ENCODE measurements around the gene PTPRK. TPM values are rescaled to one million over a fixed set of nuclear protein-coding genes. Genes with fewer than 3 reads are reported as not detected.

Gene PTPRK
- polyA plus RNA-seq, 3 donors, result 52.1 to 55.4 (median 54.4) TPM

DNA sequence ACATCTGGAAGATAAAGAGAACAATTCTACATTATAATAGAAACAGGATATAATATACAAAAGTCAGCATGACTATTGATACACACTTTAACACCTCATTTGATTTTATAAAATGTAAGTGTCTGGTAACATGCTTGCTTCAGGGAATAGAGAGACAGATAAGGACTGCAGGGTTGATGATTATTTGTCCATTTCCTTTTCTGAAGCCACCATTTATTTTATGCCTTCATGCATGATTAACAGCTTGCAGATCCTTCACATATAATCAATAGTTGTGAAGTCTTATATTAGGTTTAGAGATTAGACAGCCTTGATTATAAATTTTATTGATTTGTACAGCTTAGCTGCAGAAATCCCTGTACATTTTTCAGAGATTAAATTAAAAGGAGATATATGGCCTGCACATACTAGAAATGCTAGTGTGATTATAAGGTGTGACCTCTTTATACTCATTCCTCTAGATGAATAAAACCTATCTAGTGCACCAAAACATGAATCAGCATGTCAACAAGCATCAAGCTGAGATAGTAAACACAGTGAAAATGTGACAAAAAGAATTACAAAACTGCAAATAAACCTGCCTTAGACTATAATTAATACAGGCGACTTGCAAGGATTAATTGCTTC, 420.7 kb downstream of the PTPRK start:
- DNase-seq (ENCODE audit: extremely low read depth in 1 of 11, low read depth in 9 of 11, low spot score in 4 of 11), result no peak

DNA sequence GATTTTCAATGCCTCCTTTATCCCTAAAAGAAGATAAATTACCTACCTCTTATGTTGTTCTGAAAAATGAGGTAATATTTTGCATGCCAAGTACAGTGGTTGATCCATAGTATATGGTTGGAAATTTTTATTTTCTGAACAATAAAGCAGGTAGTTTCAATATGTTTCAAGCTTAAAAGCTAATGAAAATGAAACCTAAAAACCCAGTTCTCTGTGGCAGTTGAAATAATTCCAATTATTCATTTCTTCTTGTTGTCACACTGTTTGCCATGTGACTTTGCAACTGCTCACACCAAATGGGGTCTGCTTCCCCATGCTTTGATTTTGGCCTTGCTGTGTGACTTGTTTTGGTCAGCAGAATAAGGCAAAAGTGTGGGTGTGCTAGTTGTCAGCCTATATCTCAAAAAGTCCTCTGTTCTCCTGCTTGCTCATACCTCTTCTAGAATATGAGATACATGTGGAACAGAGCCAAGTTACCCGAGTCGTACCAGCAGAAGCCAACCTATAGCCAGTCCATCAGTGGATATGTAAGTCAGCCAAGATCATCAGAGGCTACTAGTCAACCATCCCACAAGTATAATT, 422.3 kb downstream of the PTPRK start:
- DNase-seq (ENCODE audit: extremely low read depth in 1 of 11, low read depth in 9 of 11, low spot score in 4 of 11), result no peak

DNA sequence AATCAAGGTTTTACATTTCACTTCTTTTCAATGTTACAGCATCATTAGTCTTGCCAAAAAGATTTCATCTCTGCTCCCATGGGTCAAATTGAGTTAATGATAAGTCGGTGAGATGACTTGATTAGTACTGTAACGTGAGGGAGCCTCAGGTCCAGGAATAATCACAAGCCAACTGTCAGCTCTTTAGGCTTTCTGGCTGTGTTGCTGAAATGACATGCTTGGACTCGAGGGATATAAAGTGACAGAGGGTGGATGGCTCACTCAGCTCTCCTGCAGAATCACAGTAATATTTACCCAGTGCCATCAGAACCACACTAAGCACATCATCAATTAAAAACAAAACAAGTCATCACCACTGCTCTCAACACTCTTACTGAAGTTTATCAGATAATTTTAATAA, 423.4 kb downstream of the PTPRK start:
- no peak for DNase-seq (ENCODE audit: extremely low read depth in 1 of 11, low read depth in 9 of 11, low spot score in 4 of 11)

DNA sequence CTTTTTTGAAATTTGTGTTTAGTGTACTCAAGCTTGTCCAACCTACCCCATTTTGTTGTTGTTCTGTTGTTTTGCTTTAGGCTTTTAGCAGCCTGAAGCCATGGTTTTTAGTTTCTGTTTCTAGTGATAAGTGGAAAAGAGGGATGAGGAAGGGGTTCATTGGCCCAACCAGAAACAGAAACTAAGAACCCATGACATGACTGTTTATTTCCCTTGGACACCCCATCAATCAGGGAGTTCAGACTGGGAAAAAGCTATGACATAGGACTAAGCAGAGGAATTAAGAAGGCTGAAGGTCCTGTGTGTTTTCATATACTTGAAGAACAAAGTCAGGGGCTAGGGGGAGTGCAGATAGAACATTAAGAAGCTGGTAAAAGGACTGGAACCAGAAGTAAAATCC, 425.0 kb downstream of the PTPRK start:
- DNase-seq (ENCODE audit: extremely low read depth in 1 of 11, low read depth in 9 of 11, low spot score in 4 of 11), result no peak

DNA sequence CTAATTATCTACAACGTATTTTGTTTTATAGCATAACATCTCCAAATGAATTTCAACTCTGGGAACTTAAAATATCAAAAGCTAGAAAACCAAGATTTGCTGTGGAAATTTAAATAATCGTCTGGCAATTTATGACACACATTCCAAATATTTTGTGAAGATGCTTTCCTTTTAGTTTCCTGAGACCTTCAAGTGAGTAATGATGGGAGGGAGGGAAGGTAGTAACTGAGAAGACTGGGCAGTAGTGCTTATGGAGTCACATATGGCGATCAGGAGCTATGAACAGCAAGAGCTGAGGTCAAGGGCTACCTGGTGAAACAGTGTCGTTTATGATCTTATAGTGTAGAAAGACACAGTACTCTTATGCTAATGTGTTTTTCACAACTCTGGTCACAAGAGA, 441.4 kb downstream of the PTPRK start:
- DNase-seq (ENCODE audit: extremely low read depth in 1 of 11, low read depth in 9 of 11, low spot score in 4 of 11), result no peak

DNA sequence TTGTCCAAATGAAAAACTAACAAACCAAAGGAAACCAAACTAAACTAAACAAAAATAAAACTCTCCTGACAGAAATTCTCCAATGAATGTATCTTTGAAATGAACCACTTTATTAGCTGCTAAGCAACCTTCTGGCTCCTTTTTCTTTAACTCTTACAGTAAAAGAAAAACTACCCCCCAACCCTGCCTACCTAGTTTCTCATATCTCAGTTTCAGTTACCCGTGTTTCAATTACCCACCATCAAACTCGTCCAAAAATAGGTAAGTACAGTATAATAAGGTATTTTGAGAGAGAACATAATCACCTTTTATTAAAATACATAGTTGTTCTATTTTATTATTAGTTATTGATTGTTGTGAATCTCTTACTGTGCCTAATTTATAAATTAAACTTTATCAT, 442.1 kb downstream of the PTPRK start:
- DNase-seq (ENCODE audit: extremely low read depth in 1 of 11, low read depth in 9 of 11, low spot score in 4 of 11), result no peak

DNA sequence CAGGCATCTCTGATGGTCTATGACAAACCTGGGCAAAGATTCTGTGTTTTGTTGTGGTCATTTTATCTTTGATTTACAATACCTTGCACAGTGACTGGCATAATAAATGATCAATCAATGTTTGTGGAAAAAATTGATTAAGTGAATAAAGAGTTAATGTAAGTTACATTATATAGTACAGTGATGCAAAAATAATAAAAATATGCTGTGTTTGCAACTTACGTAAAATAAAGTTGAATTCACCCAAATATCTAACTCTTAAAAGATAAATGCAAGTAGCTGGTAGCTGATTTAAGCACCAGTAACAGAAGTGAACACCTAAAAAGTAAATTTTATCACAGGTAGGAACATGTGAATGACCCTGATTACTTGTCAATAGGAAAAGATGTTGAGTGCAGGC, 443.6 kb downstream of the PTPRK start:
- DNase-seq (ENCODE audit: extremely low read depth in 1 of 11, low read depth in 9 of 11, low spot score in 4 of 11), result no peak

DNA sequence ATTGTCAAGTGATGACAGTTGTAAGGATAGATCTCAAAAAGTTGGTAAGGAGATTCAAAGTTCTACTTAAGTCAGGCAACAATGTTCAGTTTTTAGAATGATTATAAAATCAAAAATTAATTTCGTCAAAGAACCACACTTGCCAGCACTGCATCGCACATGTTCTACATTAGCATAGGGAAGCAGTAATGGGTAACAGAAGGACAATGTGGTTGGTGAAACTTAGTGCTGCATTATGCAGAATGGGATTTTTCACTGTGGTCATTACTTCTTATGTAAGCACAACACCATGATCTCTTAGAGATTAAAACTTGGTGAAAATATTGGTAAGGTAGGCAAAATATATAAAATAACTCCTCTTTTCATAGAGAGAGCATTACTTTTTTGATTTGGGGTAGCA, 445.8 kb downstream of the PTPRK start:
- no peak for DNase-seq (ENCODE audit: extremely low read depth in 1 of 11, low read depth in 9 of 11, low spot score in 4 of 11)

DNA sequence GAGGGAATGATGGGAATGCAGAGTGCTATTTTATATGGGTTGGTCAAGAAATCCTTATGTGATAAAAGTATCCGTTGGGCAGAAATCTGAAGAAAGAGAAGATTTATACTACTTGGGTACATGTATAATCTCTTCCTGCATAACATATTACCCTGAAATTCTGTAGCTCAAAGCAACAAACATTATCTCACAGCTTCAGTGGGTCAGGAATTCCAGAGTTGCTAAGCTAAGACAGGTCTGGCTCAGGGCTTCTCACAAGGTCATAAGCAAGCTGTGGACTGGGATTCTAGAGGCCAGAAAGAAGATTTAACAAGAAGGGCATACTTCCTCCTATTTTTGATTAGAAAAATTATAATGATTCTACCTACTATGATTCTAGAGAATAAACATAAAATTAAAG, 447.0 kb downstream of the PTPRK start:
- no peak for DNase-seq (ENCODE audit: extremely low read depth in 1 of 11, low read depth in 9 of 11, low spot score in 4 of 11)

DNA sequence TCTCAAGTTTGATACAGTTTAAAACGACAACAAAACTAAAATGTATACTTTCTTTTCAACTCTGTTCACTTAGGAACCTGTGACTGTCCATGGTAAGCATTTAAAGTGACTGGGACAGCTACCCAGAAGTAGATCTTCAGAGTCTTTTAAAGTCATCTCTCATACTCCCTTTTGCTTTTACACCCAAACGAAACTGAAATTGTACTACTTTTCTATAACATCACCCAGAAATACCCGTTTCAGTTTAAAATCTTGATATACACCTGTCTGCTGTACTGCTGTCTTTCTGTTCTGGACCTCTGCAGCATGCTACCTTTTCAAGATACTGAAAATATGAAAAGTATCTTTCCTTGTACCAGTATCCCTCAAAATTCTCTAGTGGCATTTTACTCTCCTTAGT, 449.2 kb downstream of the PTPRK start:
- DNase-seq (ENCODE audit: extremely low read depth in 1 of 11, low read depth in 9 of 11, low spot score in 4 of 11), result no peak

DNA sequence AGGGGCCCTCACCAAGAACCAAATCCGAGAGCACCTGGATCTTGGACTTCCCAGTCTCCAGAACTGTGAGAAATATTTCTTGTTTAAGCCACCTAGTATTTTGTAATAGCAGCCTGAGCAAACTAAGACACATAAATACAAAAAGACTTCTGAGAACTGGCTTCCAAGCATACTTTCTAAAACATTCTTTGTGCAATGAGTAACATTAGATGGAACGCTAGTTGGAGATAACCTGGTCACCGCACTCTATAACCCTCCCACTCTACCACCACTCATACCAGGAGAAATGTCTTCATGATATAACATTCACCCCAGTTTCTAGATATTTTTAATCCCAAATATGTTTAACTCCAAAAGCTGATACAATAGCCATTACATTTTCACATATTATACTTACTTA, 450.0 kb downstream of the PTPRK start:
- DNase-seq (ENCODE audit: extremely low read depth in 1 of 11, low read depth in 9 of 11, low spot score in 4 of 11), result no peak

DNA sequence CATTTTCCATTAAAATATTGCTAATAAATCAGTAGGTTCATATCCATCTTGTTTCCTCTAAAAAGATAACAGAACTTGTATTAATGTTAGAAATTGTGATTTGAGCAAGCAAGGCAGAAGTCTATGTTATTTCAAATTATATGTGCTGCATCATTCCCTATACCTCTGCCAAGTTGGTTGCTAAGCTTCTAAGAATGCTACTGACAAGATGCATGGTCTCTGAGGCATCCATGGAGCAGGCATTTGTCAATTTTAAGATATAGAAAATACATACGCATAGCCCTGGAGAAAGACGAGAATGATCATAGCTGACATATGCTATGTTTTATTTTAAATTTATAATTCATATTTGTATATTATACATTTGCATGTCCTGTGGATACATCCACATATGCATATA, 451.2 kb downstream of the PTPRK start:
- no peak for DNase-seq (ENCODE audit: extremely low read depth in 1 of 11, low read depth in 9 of 11, low spot score in 4 of 11)

DNA sequence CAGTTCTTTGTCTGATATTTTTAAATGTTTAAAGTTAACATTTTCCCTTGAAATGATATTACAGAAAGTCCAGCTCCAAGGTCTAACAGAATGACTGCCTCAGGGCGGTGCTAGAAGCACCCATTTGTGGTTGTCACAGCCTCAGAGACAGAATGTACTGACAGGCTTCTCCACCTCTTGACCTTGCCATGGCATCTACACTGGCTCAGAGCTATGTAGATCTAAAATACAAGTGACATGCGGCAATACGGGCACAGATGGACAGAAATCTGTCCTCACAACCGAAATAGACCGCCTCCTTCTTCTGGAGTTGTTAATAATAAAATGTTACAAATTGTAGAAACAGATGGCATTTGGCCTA, 452.3 kb downstream of the PTPRK start:
- no peak for DNase-seq (ENCODE audit: extremely low read depth in 1 of 11, low read depth in 9 of 11, low spot score in 4 of 11)

DNA sequence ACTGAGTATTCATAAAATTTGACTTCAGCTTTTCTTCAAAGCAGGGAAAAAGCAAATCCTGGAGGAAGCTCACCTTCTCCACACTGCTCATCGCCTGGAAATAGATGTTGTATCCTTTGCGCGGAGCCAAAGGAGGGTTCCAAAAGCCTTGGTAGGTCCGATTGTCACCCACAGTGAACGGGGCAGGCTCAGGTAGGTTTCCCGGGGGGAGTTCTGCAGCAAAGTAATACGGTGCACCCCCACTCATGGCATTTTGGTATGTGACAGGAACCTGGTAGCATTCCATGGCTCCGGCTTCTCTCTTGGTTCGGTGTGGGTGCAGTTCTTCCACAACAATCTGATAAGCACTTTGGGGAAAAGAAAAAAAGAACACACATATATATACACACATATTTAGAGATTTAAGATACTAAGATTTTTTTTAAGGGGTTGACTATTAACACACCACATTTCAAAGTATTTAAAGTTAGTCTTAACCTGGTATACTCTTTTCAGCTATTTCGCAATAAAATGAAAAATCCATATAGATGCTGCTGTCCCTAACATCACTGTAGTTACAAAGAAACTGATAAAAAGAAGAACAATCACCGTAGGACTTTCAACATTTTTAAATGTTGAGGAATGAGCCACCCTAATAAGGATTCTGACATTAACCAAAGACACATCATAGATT, 452.8 kb downstream of the PTPRK start:
- DNase-seq (ENCODE audit: extremely low read depth in 1 of 11, low read depth in 9 of 11, low spot score in 4 of 11), result no peak

DNA sequence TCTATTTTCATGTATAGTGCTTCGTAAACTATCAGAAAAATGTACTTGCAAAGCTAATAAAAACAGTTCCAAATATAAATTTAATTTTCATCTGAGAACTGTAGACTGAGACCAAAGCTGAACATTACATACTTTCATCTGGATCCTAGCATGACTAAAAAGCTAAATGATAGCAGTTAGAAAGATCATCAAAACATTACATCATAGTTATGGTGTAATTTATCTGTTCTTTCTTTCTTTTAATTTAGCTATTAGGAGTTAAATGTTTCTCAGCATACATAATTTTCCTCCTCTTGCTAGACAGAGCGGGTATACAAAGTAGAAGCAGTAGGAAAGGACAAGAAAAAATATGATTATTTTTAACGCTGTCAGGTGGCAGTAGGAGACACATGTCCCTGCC, 455.3 kb downstream of the PTPRK start:
- no peak for DNase-seq (ENCODE audit: extremely low read depth in 1 of 11, low read depth in 9 of 11, low spot score in 4 of 11)

DNA sequence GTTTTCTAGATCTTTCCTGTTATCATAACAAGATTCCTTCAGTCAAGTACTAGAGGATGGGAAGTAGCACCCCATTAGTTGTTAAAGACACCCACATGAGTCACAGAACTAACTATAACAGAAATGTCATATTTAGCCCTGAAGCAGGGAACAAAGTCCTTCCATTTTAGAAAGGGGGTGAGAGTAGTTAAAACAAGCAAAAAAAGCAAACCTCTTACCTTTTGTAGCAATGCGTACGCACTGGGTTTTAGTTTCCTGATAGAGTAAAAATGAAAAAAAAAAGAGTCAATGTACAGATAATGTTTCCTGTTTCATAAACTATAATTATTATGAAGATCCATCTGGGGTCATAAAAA, 455.9 kb downstream of the PTPRK start:
- no peak for DNase-seq (ENCODE audit: extremely low read depth in 1 of 11, low read depth in 9 of 11, low spot score in 4 of 11)

DNA sequence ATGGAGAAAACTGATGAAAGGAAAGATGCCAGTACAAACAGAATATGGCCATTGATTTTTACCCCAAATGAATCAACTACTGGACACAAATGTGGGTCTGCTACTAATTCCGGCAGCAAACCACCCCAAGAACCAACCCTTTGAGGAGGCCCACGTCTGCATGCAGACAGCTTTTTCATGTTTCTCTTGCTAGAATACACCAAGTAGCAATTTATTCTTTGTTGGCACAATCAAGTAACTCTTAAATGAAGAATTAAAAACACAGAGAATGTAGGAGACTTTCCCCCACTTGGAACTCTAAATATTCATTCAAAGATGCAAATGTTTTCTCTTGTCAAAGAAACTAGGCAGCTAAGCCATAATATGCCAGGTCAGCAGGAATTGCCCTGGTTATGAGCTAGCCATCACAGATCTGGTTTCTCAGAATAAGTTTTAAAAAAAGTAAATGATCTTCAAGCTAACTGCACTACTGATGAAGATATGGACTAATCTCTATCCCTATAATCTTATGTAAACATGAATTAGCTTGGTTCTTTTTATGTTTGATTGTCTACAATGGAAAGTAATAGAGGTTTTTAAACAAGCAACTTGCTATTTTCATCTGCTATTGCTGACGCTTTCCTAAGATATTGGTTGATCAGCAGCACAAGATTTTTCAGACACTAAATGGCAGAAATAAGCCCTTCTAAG, 456.4 kb downstream of the PTPRK start:
- no peak for DNase-seq (ENCODE audit: extremely low read depth in 1 of 11, low read depth in 9 of 11, low spot score in 4 of 11)

DNA sequence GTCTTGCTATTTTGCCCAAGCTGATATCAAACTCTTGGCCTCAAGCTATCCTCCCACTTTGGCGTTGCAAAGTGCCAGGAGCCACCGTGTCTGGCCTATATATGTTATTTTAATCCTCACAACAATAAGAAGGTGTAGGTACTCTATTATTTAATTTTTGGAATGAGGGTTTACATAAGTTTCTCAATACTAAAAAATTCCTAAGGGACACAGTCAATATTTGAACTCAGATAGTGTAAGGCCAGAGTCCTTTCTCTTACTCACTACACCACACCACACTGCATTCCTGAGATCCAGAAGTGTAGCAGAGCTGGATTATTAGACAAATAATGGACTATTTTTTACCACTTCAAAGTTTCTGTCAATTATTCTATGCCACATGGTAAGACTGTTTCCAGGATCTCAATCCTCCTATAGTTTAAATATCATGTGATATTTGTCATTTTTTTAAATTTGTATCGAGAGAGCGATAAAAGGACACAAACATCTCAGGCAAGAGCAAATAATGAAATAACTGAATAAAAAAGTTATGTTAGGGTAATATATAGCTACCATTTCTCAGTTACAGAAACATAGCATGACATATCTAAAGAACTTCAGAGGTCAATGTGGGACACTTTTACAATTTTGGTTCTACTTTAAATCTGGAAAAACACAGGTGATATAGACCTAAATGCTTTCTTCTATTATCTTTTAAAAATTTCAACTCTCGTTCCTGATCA, 457.4 kb downstream of the PTPRK start:
- no peak for DNase-seq (ENCODE audit: extremely low read depth in 1 of 11, low read depth in 9 of 11, low spot score in 4 of 11)

DNA sequence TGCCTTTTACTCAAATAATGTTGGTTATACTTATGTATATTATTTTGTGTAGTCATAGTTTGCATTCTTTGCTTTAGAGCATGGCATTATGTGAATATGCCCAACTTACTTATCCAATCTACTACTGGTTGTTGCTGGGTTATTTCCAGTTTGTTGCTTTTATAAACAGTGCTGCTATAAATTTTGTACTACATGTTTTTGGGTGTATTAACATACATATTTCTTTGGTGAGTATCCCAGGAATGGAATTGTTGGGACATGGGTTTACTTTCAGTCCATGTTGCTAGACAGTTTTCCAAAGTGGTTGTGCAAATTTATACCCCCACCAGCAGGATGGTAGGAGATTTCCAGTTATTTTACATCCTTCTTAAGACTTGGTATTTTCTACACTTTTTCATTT, 462.5 kb downstream of the PTPRK start:
- no peak for DNase-seq (ENCODE audit: extremely low read depth in 1 of 11, low read depth in 9 of 11, low spot score in 4 of 11)

DNA sequence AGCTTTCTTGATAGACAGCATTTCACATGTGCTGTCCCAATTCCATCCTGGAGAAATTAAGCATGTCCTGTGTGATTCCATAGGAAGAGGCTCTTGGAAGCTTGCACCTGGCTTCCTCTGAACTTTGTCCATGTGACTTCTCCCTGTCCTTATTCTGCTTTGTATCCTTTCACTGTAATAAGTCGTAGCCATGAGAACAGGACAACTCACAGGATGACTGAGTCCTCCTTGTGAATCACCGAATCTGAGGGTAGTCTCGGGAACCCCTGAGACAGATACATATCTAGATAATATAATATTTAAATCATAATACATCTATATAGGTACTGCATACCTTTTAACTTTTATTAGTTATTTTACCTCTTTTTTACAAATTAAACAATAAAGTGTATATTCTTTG, 462.9 kb downstream of the PTPRK start:
- DNase-seq (ENCODE audit: extremely low read depth in 1 of 11, low read depth in 9 of 11, low spot score in 4 of 11), result no peak
